ENCODE results near the gene EEF1AKMT3. TPM values are rescaled to one million over a fixed set of nuclear protein-coding genes. Genes with fewer than 3 reads are reported as not detected.
A peak's percentile ranks its signal among the peaks of the same experiment; 100 is the strongest.

The EEF1AKMT3 gene
- total and polyA plus RNA-seq, 2 experiments from 2014 or later = 1.3 to 5.3 TPM

DNA sequence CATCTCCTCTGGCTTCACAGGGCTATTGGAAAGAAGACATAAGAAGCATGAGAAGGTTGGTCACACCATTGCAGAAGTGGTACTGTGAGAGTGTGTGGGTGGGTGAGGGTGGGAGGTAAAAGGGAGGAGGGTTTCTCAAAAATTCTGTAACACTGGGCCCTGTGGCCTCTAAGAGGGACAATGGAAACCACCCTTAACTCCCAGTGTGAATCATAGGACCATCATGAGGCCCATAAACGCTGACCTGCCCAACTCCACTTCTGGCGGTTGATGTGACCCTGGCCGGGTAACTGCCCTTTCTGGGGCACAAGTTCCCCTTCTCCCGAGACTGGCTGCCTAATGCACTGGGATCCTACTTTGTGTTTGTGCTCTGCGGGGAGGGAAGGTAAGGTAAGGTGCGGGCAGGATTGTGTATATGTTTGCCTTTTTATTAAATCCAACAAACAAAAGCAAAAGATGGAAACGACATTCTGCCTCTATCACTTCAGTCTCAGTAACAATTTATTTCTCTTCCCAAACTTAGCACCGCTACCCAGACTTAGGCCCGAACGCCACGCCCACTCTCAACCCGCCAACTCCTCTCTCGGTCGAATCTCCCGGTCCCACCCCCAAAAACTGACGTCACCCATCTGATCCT, 1.1 kb upstream of the EEF1AKMT3 start:
- H3K36me3 Mint-ChIP-seq (ENCODE audit: low read depth) = peaks cover 35% of the 10 kb centered on the region

More for the DNA sequence above, 1.1 kb upstream of the EEF1AKMT3 start:
- H3K4me2 ChIP-seq = peak overlapping the region; percentile 99
- H3K36me3 ChIP-seq (ENCODE audit: insufficient read depth) = no peaks in the 10 kb centered on the region; the same call in 1 of the 2 replicates
- ATAC-seq = peak; percentile 64
- Mint-ChIP-seq H3K4me3 (peak overlapping the region; percentile 98), H3K4me1 (peaks cover 19% of the 10 kb centered on the region), H3K9me3 (no peaks in the 10 kb centered on the region; the same call in 2 of the 3 replicates), H3K27me3 (ENCODE audit: insufficient read depth, low read depth, poor library complexity) (peaks cover 22% of the 10 kb centered on the region), H3K27ac (peak overlapping the region; percentile 100)
- peaks cover 5% of the 10 kb centered on the region; the same call in 1 of the 2 replicates for H3F3A ChIP-seq (replicated peaks; ENCODE audit: low read depth)
- H2AFZ ChIP-seq = no peak overlapping the region
- peak overlapping the region; percentile 78 for H3K4me3 ChIP-seq
- H3K9me2 ChIP-seq (ENCODE audit: insufficient read depth) = no peaks in the 10 kb centered on the region
- no peak for TF ChIP-seq STAT1 (IDR thresholded peaks at IDR 0.05; ENCODE audit: unreplicated experiment)
- TF ChIP-seq EZH2 (IDR thresholded peaks at IDR 0.05; ENCODE audit: low read depth, unreplicated experiment) = no peak
- TF ChIP-seq, protein P1, sequence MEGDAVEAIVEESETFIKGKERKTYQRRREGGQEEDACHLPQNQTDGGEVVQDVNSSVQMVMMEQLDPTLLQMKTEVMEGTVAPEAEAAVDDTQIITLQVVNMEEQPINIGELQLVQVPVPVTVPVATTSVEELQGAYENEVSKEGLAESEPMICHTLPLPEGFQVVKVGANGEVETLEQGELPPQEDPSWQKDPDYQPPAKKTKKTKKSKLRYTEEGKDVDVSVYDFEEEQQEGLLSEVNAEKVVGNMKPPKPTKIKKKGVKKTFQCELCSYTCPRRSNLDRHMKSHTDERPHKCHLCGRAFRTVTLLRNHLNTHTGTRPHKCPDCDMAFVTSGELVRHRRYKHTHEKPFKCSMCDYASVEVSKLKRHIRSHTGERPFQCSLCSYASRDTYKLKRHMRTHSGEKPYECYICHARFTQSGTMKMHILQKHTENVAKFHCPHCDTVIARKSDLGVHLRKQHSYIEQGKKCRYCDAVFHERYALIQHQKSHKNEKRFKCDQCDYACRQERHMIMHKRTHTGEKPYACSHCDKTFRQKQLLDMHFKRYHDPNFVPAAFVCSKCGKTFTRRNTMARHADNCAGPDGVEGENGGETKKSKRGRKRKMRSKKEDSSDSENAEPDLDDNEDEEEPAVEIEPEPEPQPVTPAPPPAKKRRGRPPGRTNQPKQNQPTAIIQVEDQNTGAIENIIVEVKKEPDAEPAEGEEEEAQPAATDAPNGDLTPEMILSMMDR (conservative IDR thresholded peaks at IDR 0.05; ENCODE audit: low read depth in 2 of 2) = no peak
- TF ChIP-seq JUNB (IDR thresholded peaks at IDR 0.05; ENCODE audit: unreplicated experiment) = no peak
- TF ChIP-seq, protein P2, sequence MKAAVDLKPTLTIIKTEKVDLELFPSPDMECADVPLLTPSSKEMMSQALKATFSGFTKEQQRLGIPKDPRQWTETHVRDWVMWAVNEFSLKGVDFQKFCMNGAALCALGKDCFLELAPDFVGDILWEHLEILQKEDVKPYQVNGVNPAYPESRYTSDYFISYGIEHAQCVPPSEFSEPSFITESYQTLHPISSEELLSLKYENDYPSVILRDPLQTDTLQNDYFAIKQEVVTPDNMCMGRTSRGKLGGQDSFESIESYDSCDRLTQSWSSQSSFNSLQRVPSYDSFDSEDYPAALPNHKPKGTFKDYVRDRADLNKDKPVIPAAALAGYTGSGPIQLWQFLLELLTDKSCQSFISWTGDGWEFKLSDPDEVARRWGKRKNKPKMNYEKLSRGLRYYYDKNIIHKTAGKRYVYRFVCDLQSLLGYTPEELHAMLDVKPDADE (IDR thresholded peaks at IDR 0.05) = no peak
- no peak for TF ChIP-seq EZH2phosphoT487 (IDR thresholded peaks at IDR 0.05; ENCODE audit: unreplicated experiment)
- TF ChIP-seq ZNF114 (CRISPR knock-in tag; IDR thresholded peaks at IDR 0.05) = no peak
- TF ChIP-seq, protein P3, sequence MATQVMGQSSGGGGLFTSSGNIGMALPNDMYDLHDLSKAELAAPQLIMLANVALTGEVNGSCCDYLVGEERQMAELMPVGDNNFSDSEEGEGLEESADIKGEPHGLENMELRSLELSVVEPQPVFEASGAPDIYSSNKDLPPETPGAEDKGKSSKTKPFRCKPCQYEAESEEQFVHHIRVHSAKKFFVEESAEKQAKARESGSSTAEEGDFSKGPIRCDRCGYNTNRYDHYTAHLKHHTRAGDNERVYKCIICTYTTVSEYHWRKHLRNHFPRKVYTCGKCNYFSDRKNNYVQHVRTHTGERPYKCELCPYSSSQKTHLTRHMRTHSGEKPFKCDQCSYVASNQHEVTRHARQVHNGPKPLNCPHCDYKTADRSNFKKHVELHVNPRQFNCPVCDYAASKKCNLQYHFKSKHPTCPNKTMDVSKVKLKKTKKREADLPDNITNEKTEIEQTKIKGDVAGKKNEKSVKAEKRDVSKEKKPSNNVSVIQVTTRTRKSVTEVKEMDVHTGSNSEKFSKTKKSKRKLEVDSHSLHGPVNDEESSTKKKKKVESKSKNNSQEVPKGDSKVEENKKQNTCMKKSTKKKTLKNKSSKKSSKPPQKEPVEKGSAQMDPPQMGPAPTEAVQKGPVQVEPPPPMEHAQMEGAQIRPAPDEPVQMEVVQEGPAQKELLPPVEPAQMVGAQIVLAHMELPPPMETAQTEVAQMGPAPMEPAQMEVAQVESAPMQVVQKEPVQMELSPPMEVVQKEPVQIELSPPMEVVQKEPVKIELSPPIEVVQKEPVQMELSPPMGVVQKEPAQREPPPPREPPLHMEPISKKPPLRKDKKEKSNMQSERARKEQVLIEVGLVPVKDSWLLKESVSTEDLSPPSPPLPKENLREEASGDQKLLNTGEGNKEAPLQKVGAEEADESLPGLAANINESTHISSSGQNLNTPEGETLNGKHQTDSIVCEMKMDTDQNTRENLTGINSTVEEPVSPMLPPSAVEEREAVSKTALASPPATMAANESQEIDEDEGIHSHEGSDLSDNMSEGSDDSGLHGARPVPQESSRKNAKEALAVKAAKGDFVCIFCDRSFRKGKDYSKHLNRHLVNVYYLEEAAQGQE (IDR thresholded peaks at IDR 0.05; ENCODE audit: unreplicated experiment) = no peak
- no peak for TF ChIP-seq ZNF331 (CRISPR knock-in tag; IDR thresholded peaks at IDR 0.05; ENCODE audit: low read depth)
- TF ChIP-seq NANOG (IDR thresholded peaks at IDR 0.05; ENCODE audit: borderline replicate concordance) = no peak
- TF ChIP-seq CREB1 (CRISPR knock-in tag; IDR thresholded peaks at IDR 0.05; ENCODE audit: low read depth) = no peak
- no peak for TF ChIP-seq POLR2AphosphoS5 (IDR thresholded peaks at IDR 0.05; ENCODE audit: low read depth)
- TF ChIP-seq, protein P4, sequence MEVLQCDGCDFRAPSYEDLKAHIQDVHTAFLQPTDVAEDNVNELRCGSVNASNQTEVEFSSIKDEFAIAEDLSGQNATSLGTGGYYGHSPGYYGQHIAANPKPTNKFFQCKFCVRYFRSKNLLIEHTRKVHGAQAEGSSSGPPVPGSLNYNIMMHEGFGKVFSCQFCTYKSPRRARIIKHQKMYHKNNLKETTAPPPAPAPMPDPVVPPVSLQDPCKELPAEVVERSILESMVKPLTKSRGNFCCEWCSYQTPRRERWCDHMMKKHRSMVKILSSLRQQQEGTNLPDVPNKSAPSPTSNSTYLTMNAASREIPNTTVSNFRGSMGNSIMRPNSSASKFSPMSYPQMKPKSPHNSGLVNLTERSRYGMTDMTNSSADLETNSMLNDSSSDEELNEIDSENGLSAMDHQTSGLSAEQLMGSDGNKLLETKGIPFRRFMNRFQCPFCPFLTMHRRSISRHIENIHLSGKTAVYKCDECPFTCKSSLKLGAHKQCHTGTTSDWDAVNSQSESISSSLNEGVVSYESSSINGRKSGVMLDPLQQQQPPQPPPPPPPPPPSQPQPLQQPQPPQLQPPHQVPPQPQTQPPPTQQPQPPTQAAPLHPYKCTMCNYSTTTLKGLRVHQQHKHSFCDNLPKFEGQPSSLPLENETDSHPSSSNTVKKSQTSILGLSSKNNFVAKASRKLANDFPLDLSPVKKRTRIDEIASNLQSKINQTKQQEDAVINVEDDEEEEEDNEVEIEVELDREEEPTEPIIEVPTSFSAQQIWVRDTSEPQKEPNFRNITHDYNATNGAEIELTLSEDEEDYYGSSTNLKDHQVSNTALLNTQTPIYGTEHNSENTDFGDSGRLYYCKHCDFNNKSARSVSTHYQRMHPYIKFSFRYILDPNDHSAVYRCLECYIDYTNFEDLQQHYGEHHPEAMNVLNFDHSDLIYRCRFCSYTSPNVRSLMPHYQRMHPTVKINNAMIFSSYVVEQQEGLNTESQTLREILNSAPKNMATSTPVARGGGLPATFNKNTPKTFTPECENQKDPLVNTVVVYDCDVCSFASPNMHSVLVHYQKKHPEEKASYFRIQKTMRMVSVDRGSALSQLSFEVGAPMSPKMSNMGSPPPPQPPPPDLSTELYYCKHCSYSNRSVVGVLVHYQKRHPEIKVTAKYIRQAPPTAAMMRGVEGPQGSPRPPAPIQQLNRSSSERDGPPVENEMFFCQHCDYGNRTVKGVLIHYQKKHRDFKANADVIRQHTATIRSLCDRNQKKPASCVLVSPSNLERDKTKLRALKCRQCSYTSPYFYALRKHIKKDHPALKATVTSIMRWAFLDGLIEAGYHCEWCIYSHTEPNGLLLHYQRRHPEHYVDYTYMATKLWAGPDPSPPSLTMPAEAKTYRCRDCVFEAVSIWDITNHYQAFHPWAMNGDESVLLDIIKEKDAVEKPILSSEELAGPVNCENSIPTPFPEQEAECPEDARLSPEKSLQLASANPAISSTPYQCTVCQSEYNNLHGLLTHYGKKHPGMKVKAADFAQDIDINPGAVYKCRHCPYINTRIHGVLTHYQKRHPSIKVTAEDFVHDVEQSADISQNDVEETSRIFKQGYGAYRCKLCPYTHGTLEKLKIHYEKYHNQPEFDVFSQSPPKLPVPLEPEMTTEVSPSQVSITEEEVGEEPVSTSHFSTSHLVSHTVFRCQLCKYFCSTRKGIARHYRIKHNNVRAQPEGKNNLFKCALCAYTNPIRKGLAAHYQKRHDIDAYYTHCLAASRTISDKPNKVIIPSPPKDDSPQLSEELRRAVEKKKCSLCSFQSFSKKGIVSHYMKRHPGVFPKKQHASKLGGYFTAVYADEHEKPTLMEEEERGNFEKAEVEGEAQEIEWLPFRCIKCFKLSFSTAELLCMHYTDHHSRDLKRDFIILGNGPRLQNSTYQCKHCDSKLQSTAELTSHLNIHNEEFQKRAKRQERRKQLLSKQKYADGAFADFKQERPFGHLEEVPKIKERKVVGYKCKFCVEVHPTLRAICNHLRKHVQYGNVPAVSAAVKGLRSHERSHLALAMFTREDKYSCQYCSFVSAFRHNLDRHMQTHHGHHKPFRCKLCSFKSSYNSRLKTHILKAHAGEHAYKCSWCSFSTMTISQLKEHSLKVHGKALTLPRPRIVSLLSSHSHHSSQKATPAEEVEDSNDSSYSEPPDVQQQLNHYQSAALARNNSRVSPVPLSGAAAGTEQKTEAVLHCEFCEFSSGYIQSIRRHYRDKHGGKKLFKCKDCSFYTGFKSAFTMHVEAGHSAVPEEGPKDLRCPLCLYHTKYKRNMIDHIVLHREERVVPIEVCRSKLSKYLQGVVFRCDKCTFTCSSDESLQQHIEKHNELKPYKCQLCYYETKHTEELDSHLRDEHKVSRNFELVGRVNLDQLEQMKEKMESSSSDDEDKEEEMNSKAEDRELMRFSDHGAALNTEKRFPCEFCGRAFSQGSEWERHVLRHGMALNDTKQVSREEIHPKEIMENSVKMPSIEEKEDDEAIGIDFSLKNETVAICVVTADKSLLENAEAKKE (CRISPR knock-in tag; IDR thresholded peaks at IDR 0.05) = no peak
- DNase-seq (ENCODE audit: low spot score) = peak; percentile 99
- peak overlapping the region; percentile 95 for H3K27ac ChIP-seq (ENCODE audit: low read depth)
- peaks cover 35% of the 10 kb centered on the region for H3K27me3 ChIP-seq (ENCODE audit: insufficient read depth)
- peaks cover 10% of the 10 kb centered on the region; the same call in 1 of the 2 replicates for H3K4me1 ChIP-seq (ENCODE audit: insufficient read depth)
- H3K79me2 ChIP-seq (replicated peaks; ENCODE audit: insufficient read depth) = no peaks in the 10 kb centered on the region
- H4K20me1 ChIP-seq (replicated peaks; ENCODE audit: insufficient read depth) = peaks cover 7% of the 10 kb centered on the region; the same call in 1 of the 2 replicates
